ENCODE results near the gene M6PR. TPM values are rescaled to one million over a fixed set of nuclear protein-coding genes. Genes with fewer than 3 reads are reported as not detected.
"Not testable (repeated sequence)": the region's sequence is repeated elsewhere in the genome, so short reads cannot be mapped to it uniquely, and the experiment has no call there.

M6PR gene
- total RNA-seq, 2 donors from 2014 or later = 153 to 204 TPM

DNA sequence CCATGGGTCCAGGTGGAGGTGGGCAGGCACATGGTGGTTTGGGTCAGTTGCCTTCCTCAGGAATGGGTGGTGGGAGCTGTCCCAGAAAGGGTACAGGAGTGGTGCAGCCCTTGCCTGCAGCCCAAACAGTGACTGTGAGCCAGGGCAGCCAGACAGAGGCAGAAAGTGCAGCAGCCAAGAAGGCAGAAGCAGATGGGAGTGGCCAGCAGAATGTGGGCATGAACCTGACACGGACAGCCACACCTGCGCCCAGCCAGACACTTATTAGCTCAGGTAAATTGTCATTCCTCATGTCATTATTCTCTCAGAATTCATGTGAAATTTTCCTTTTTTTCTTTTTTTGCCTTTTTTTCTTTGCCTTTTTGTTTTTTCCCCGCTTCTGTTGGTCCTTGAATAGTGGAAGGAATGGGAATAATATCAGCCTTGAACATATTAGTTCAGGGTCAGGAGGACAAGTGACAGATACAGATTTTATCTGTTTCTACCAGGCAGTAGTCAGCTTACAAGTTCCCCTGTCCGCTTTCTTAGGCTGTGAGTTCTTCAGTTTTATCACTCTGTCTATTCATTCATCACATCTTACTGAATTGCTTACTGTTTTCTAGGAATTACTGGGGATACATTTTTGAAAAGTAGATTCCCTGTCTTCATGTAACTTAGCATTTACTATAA, 18.7 kb downstream of the M6PR start:
- not testable (repeated sequence) for ATAC-seq; H3K36me3 Mint-ChIP-seq; H3K27ac Mint-ChIP-seq; H3K9me3 Mint-ChIP-seq; DNase-seq (ENCODE audit: low spot score in 2 of 2)

DNA sequence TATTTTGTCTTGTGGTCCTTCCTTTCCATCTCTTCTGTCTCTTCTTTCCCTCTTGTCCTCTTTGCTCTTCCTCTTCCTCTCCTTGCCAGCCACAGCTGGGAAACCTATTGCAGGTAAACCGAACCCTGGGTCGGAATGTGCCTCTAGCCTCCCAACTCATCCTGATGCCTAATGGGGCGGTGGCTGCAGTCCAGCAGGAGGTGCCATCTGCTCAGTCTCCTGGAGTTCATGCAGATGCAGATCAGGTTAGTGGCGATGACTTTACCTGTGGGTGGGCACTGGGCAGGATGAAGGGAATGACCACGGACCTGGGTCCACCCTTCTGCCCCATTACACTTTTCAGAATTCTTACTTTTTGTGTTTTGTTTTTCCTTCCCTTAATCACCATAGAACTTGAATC, 26.9 kb downstream of the M6PR start:
- ATAC-seq = no peak
- Mint-ChIP-seq H3K36me3 (peaks cover 0 to 5% of the 10 kb centered on the region in 2 donors), H3K27ac (no peak overlapping the region), H3K9me3 (no peaks in the 10 kb centered on the region)
- DNase-seq (ENCODE audit: low spot score in 2 of 2) = no peak

DNA sequence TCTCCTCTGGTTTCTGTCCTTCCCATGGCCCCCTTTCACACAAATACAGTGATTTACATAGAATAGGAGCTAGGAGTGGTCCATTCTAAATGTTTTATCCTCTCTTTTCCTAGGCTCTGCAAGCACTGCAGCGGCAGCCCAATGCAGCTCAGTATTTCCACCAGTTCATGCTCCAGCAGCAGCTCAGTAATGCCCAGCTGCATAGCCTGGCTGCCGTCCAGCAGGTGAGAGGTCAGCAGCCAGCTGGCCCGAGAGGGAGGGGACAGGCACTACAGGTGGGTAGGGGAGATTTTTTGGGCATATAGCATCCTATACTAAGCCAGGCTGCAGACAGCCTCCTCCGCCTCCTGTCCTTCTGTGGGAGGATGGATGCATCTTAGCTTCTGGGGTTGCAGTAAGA, 29.8 kb downstream of the M6PR start:
- H3K36me3 Mint-ChIP-seq; H3K27ac Mint-ChIP-seq; H3K9me3 Mint-ChIP-seq; ATAC-seq; DNase-seq (ENCODE audit: low spot score in 2 of 2): not testable (repeated sequence)

DNA sequence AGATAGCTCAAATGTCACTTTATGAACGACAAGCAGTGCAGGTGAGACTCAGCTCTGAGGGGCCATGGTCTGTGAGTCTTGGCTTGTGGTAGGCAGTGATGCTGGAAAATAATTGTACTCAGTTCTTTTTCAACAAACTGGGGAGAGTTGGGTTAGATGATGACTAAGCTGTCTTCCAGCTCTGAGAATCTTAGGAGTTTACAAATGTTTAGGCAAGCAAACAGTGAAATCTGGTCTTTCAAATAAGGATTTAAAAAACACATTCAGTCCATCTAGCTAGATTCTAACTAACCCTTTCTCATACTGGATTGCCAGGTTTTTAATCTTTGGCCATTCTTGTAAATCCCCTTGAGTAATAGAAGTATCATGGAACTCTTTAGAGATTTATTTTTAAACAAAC, 31.7 kb downstream of the M6PR start:
- Mint-ChIP-seq H3K9me3 (no peaks in the 10 kb centered on the region), H3K36me3 (peaks cover 0 to 4% of the 10 kb centered on the region in 2 donors), H3K27ac (no peak overlapping the region)
- DNase-seq (ENCODE audit: low spot score in 2 of 2) (no peak), ATAC-seq (no peak)

DNA sequence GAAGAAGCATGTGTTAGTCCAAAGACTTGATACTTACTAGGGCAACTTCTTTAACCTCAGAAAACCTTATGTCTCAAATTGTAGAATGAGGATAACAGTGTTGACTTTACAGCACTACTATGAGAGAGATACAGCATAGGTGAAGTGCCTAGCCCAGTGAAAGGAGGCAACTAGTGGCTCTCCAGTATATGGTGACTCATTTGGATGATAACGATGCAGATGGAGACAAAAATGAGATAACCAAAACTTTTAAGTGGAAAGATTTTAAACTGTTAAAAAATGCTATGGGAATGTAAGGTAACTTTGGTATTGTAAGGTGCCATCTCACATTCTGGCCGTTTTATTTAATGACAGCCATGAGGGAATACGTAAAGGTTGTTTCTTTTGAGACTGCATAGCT, 32.4 kb downstream of the M6PR start:
- H3K36me3 Mint-ChIP-seq = no peaks in the 10 kb centered on the region
- no peak for ATAC-seq
- no peak for DNase-seq (ENCODE audit: low spot score in 2 of 2)
- H3K9me3 Mint-ChIP-seq = no peaks in the 10 kb centered on the region
- no peak overlapping the region for H3K27ac Mint-ChIP-seq

DNA sequence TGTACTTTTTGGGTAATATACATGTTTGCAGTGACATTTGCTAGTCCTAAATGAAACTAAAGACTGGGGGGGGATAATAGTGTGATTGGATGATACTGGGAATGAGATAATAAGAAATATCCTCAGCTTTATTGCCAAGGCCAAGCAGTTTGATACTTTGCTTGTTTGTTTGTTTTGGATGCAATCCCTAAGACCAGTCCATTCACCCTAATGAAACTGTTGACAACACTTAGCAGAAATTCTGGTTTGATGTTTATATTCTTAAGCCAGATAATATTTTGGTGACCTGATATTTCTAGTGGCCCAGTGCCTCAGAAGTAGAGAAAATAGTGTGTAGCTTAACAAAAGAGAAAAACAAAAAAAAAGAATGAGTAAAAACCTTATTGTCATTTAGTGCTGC, 33.3 kb downstream of the M6PR start:
- Mint-ChIP-seq H3K36me3 (no peaks in the 10 kb centered on the region), H3K9me3 (no peaks in the 10 kb centered on the region), H3K27ac (no peak overlapping the region)
- DNase-seq (ENCODE audit: low spot score in 2 of 2) = no peak
- no peak for ATAC-seq

DNA sequence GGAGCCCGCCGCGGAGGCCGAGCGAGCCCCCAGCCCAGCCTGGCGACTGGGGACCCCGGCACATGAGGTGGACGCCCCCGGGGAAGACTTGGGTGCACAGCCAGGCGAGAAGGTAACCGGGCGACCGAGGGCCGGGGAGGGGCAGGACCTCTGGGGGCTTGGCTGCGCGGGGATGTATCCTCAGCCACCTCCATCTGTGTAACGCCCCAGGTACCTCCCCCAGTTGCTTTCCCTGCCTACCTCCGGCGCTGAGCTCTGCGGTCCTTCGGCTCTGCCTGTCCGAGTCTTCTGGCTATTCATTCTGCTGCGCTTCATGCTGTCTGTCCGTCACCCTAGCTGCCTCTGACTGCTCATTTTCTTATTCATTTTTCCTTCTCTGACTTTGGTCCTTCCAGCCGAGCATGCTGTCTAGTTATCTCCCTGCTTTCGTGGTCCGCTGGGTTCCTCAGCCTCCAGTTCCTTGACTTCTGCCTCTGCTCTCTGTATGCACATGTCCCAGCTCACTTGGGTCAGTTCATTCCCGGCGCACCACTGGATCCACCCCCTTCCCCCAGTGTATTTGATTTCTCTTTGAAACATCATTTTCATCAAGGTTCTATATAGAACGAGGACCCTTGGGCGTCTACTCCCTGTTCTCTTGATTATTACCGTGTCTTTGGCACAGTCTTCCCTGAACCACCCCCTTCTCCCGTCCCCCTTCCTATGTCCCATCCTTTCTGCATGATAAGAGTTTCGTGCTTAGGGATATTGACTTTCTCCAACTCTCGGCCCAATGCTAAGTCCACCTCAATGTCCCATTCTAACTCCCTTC, 34.5 kb downstream of the M6PR start:
- peak; percentile 54 to 65 for DNase-seq (ENCODE audit: low spot score in 2 of 2)
- peak; percentile 89 to 92 for ATAC-seq
- Mint-ChIP-seq H3K9me3 (no peaks in the 10 kb centered on the region), H3K36me3 (no peaks in the 10 kb centered on the region), H3K27ac (no peak overlapping the region)

DNA sequence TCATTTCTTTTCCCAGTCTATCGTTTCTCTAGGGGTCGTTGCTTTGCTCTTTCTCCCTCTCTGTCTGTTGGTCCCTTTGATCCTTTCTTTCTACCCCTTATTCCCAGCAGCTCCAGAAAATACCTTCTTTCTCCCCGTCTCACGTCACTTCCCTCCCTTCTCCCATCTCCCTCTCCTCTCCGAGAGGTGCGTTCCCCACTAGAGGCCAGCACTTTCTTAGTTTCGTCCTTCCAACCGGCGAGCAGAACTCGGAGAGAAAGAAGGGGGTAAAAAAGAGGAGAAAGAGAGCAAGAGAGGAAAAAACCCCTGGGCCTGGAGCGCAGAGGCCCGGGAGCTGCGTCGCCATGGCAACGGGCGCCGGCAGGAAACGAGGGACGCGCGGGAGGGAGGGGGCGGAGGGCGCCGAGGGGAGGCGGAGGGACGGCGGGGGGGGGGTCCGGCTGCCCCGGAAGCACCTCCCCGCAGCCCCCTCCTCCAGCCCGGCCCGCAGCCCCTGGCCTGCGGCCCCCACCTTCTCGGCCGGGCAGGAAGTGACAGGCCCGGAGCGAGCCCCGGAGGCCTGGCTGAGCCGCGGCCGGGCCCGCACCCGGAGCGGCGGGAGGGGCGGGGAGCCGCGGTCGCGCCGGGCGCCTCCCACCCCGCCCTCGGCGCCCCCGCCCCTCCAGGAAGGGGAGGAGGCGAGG, 35.3 kb downstream of the M6PR start, which contains the start of gene PHC1:
TSS of gene PHC1 (plus strand) at position 477 of the 683 bp plus-strand sequence. CDS start 3,169 bp downstream, outside the sequence.
- not testable (repeated sequence) for H3K36me3 Mint-ChIP-seq, H3K9me3 Mint-ChIP-seq
- peak within 1 kb of the TSS; percentile 78 to 94 for H3K27ac Mint-ChIP-seq
- DNase-seq (ENCODE audit: low spot score in 2 of 2) (peak; percentile 59 to 80), ATAC-seq (peak; percentile 79 to 81)

DNA sequence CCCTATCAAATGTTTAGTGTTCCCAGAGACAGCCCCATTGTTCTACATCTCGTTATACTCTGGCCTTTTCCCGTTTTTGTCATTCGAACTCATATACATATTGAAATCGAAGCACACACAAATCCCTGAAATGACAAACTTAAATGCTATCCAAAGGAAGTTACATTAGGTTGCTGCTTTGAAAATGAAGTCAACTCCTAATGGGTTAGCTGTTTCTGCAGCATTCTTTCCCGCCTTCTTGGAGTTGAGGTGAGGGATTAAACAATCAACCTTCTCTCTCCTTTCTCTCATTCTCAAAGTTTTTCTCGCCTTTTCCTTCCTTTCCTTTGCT, 35.8 kb downstream of the M6PR start:
- ATAC-seq (no peak), DNase-seq (ENCODE audit: low spot score in 2 of 2) (no peak)
- Mint-ChIP-seq H3K36me3 (no peaks in the 10 kb centered on the region), H3K27ac (peak overlapping the region; percentile 78 to 94), H3K9me3 (no peaks in the 10 kb centered on the region)

DNA sequence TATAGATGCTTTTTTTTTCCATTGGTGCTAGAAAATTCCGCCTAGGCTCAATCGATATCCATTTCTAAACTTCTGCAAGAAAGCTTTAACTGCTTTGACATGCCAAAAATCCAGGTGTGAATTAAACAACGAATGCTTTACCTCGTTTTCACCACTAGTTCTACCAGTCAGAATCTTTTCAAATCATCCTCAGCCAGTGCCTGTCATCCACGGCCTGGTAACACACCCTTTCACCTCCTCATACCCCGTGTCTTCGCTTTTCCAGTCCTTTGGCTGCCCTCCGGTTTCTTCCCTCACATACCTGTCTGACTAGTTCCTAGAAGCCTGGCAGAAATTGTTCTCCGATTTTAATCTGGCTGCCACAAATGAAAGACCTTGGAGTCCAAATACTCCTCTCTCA, 36.5 kb downstream of the M6PR start:
- Mint-ChIP-seq H3K36me3 (no peaks in the 10 kb centered on the region), H3K9me3 (no peaks in the 10 kb centered on the region), H3K27ac (peak overlapping the region in 1 of 2 donors; percentile 78)
- DNase-seq (ENCODE audit: low spot score in 2 of 2) (no peak), ATAC-seq (no peak)

DNA sequence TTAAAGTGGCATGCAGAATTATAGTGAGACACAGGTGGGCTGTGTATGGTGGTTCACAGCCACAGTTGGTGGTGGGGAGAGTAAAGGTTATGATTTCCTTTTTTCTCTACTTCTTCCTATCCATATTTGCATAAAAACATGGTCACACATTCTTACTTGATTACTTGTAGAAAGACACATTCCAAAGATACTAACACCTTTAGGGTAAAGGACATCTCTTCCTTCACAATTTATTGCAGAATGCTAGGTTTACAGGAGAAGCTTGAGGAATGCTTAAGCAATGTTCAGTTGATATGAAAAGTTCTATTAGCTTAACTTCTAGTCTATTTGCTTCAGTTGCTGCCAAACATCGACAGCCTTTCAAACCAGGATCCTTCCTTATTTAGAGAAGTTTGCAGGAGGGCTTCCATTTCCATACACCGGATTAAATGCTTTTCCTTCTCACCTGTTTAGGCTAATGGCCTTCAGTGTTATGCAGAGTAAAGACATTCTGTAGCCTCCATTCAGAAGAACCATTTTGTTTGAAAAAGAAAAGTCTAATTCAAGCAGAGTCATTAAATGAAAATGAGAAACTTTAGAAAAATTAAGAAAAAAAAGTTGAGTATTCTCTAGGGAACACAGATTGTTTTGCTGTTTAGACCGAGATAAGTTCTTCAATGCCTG, 37.7 kb downstream of the M6PR start:
- DNase-seq (ENCODE audit: low spot score in 2 of 2) (no peak), ATAC-seq (no peak)
- Mint-ChIP-seq H3K9me3 (no peaks in the 10 kb centered on the region), H3K27ac (no peak overlapping the region), H3K36me3 (no peaks in the 10 kb centered on the region)

DNA sequence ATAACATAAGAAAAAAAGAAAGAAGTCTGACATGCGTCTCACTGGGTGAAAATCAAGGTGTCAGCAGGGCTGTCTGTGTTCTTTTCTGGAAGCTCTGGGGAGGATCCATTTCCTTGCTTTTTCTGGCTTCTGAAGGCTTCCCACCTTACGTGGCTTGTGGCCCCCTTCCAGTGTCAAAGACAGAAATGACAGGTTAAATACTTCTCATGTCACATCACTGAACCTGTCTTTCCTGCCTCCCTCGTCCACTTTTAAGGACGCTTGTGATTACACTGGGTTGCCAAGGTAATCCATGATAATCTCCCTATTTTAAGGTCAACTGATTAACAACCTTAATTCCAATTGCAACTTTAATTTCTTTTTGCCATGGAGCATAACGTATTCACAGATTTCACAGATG, 39.7 kb downstream of the M6PR start:
- no peaks in the 10 kb centered on the region for H3K9me3 Mint-ChIP-seq
- no peaks in the 10 kb centered on the region for H3K36me3 Mint-ChIP-seq
- H3K27ac Mint-ChIP-seq = no peak overlapping the region
- no peak for ATAC-seq
- no peak for DNase-seq (ENCODE audit: low spot score in 2 of 2)

DNA sequence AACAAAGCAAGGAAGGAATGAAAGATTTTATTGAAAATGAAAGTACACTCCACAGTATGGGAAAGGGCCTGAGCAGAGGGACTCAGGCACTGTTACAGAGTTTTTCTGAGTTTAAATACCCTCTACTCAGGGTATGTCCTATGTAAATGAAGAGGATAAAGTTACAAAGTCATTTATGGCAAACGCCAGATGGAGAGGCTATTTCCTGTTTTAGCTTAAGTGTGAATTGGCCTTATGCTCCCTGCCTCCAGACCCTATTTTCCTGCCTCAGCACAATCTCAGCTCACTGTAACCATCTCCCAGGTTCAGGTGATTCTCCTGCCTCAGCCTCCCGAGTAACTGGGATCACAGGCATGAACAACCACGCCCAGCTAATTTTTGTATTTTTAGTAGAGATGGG, 41.9 kb downstream of the M6PR start:
- H3K36me3 Mint-ChIP-seq = no peaks in the 10 kb centered on the region

DNA sequence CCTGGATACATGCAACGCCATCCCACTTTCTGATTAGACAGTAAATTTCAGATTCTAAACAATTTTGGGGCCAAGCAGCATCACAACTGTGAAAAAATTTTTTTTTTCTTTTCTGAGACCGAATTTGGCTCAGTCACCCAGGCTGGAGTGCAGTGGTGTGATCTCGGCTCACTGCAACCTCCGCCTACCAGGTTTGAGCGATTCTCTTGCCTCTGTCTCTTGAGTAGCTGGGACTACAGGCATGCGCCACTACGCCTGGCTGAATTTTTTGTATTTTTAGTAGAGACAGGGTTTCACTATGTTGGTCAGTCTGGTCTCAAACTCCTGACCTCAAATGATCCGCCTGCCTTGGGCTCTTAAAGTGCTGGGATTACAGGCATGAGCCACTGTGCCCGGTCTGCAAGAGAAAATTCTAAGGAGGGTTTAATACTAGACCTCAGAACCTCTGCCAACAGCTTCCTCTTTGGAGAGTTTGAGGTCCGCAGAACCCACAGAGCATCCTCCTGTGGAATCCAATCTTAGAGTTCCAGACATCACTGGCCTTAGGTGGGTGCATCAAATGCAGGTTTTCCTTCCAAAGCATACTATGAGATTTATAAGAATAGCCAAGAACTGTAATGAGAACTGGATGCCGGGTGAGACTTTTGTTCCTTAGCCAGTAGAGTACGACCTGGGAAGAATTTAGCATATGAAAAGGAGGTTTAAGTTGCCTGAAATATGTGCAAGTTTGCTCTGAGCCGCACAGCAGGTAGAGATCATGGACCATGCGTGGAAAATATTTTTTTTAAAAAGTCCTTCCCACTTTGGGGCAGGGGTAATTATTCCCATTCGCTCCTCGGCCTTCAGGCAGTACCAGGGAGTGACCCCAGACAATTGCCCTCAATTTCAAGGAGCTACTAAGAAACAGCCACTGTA, 42.9 kb downstream of the M6PR start:
- no peak overlapping the region for H3K27ac Mint-ChIP-seq
- no peaks in the 10 kb centered on the region for H3K9me3 Mint-ChIP-seq
- no peaks in the 10 kb centered on the region for H3K36me3 Mint-ChIP-seq
- no peak for ATAC-seq
- no peak for DNase-seq (ENCODE audit: low spot score in 2 of 2)

More for the DNA sequence above, 41.9 kb downstream of the M6PR start:
- ATAC-seq (no peak), DNase-seq (ENCODE audit: low spot score in 2 of 2) (no peak)
- H3K9me3 Mint-ChIP-seq = no peaks in the 10 kb centered on the region
- no peak overlapping the region for H3K27ac Mint-ChIP-seq

DNA sequence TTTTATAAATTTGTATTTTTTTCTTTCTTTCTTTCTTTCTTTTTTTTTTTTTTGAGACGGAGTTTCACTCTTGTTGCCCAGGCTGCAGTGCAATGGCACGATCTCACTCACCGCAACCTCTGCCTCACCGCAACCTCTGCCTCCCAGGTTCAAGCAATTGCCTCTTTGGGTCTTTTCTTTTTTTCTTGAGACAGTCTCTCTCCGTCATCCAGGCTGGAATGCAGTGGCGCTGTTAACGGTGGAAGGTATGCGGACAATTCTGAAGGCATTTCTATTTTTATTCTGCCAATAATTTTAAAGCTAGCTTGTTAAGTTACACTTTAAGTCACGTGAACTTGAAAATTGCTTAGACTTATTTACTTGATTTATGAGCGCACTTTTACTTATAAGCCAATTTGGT, 43.9 kb downstream of the M6PR start:
- H3K27ac Mint-ChIP-seq = no peak overlapping the region
- no peak for DNase-seq (ENCODE audit: low spot score in 2 of 2)
- no peak for ATAC-seq
- no peaks in the 10 kb centered on the region for H3K9me3 Mint-ChIP-seq
- H3K36me3 Mint-ChIP-seq = no peaks in the 10 kb centered on the region

DNA sequence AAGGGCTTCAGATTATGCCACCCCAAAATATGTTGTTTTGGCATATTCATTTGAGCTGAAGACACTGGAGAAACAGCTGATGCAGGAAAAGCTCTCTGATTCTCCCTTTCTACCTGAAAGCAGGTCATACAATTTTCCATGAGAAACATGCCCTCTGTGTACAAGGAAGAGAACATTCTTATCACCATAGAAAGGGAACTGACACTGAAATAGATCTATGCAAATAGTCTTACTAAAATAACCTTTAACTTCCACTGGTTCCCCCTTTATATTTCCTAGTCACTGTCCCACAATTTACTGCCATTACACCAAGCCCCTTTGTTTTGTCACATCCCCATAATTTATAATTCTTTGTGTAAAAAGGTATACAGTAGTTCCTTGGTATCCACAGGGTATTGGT, 44.8 kb downstream of the M6PR start:
- no peak for ATAC-seq

More for the DNA sequence above, 44.8 kb downstream of the M6PR start:
- DNase-seq (ENCODE audit: low spot score in 2 of 2) = no peak
- H3K9me3 Mint-ChIP-seq = no peaks in the 10 kb centered on the region
- no peaks in the 10 kb centered on the region for H3K36me3 Mint-ChIP-seq
- H3K27ac Mint-ChIP-seq = no peak overlapping the region
